GM12865 (cell line): ENCODE results near the gene ABHD14A.
A peak's percentile ranks its signal among the peaks of the same experiment; 100 is the strongest.

Source experiments
- DNase-seq: peaks from one replicate; pipeline ENCODE4 v3.0.0; 2010; ENCODE audit warnings: low read depth
- H3K4me3 ChIP-seq: 2 replicates; pipeline ENCODE4 v1.5.1; 2011; ENCODE audit warnings: mild to moderate bottlenecking, low read depth, low read length, control low read depth
- CTCF ChIP-seq: IDR thresholded peaks from 2 replicates; pipeline ENCODE4 v1.5.1; 2011; ENCODE audit warnings: low read length, control low read depth, low read depth, inconsistent platforms; ENCODE audit not compliant: insufficient read depth; ENCODE audit errors: missing control alignments

The ABHD14A gene

GRCh38 chr3:51961602-51962569 lies 13.0 kb upstream of the ABHD14A start:
- TF ChIP-seq CTCF: no peak
- H3K4me3 ChIP-seq: no peak overlapping the region
- no peak for DNase-seq

DNA sequence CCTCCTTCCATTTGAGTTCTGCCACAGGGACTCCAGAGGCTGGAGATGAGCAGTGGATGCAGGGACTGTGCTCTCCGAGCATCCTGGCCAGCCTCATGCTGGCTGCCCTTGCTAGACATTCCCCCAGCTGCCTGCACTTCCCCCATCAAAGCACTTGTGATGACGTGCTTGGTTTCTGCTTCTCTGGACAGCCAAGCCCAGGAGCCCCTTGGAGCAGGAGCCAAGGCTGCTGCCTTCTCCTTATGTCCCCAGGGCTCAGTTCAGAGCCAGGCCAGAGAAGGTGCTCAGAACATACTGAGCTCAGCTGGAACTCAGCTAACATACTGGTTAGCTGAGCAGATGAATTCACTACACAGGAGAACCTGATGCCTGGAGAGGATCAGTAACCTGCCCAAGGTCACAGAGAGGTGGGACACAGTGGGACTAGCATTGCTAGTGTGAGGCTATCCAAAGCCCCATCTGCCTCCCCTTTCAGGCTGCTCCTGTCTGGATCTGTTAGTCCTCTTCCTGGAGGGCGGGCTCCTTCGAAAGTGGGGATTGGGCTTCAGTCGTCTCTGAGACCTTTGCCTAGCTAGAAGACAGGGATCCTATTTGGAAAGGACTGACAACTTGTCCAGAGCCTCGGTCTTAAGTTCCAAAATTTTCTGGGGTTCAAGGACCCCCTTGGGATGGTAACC lies 11.9 kb upstream of the ABHD14A start:
- no peak for TF ChIP-seq CTCF
- no peak overlapping the region for H3K4me3 ChIP-seq
- DNase-seq: no peak

- TF ChIP-seq CTCF: no peak
- no peak for DNase-seq
- no peak overlapping the region for H3K4me3 ChIP-seq
Measured at GRCh38 chr3:51963951-51964451, 10.9 kb upstream of the ABHD14A start.

GRCh38 chr3:51964521-51964920 lies 10.3 kb upstream of the ABHD14A start:
- DNase-seq: no peak
- no peak overlapping the region for H3K4me3 ChIP-seq
- TF ChIP-seq CTCF: no peak

GRCh38 chr3:51966016-51966415 lies 8.8 kb upstream of the ABHD14A start:
- no peak for TF ChIP-seq CTCF
- H3K4me3 ChIP-seq: no peak overlapping the region
- DNase-seq: no peak

DNA sequence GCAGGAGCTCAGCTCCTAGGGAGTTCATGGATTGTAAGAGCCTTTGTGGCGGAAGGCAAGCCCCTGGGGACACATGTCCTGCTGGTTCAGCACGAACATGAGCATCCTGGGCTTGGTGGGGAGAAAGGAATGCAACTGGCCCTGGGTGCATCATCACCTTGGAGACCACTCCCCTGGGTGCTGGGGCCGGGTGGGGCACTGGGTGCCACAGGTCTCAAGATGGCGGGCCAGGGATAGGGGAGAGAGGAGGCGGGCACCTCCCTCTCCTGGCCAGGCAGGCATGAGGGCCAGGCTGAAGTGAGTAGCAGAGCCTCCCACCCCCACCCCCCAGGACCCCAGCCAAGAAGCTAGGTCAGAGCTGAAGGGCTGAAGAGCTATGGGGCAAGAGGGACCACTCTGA lies 8.4 kb upstream of the ABHD14A start:
- no peak for DNase-seq
- peak overlapping the region; percentile 62 for H3K4me3 ChIP-seq
- TF ChIP-seq CTCF: no peak
